HG03045 (cell line): ENCODE measurements around the gene YY1AP1.
A peak's percentile ranks its signal among the peaks of the same experiment; 100 is the strongest.
"Not testable (repeated sequence)": the region's sequence is repeated elsewhere in the genome, so short reads cannot be mapped to it uniquely, and the experiment has no call there.

ENCODE experiments used
- ATAC-seq: cut with Tn5 transposase; IDR thresholded peaks from one replicate; pipeline ENCODE4 v1.9.1; 2021; ENCODE audit warnings: mild to moderate bottlenecking, moderate library complexity; ENCODE audit not compliant: unreplicated experiment

YY1AP1 gene

GRCh38 chr1:155695608-155696007 lies 7.0 kb upstream of the YY1AP1 start:
- no peak for ATAC-seq

- no peak for ATAC-seq
Measured at GRCh38 chr1:155695072-155695471, 6.5 kb upstream of the YY1AP1 start.

GRCh38 chr1:155694167-155694566 lies 5.6 kb upstream of the YY1AP1 start:
- no peak for ATAC-seq

- ATAC-seq, result no peak
Measured at GRCh38 chr1:155691992-155692528, 3.5 kb upstream of the YY1AP1 start.

GRCh38 chr1:155689081-155689607 lies 570 bp upstream of the YY1AP1 start, which contains the start of gene DAP3:
DAP3 (plus strand) TSS chr1:155689091; CDS start chr1:155709780, 20,689 bp downstream.
- not testable (repeated sequence) for ATAC-seq

- peak; percentile 20 for ATAC-seq
Measured at GRCh38 chr1:155687705-155688323, 760 bp downstream of the YY1AP1 start.

GRCh38 chr1:155681776-155682175 lies 6.8 kb downstream of the YY1AP1 start:
- ATAC-seq, result no peak

GRCh38 chr1:155680531-155680930 lies 8.0 kb downstream of the YY1AP1 start:
- ATAC-seq, result no peak

GRCh38 chr1:155678992-155679391 lies 9.6 kb downstream of the YY1AP1 start:
- not testable (repeated sequence) for ATAC-seq

- no peak for ATAC-seq
Measured at GRCh38 chr1:155678027-155678426, 10.5 kb downstream of the YY1AP1 start.

- no peak for ATAC-seq
Measured at GRCh38 chr1:155673003-155673402, 15.6 kb downstream of the YY1AP1 start.

- ATAC-seq, result no peak
Measured at GRCh38 chr1:155671750-155672149, 16.8 kb downstream of the YY1AP1 start.

- no peak for ATAC-seq
Measured at GRCh38 chr1:155669233-155670162, 19.1 kb downstream of the YY1AP1 start.

- ATAC-seq, result not testable (repeated sequence)
Measured at GRCh38 chr1:155661239-155661638, 27.3 kb downstream of the YY1AP1 start.

GRCh38 chr1:155657463-155657862 lies 31.1 kb downstream of the YY1AP1 start:
- ATAC-seq, result no peak

GRCh38 chr1:155652951-155653350 lies 35.6 kb downstream of the YY1AP1 start:
- ATAC-seq, result no peak

- ATAC-seq, result no peak
Measured at GRCh38 chr1:155651861-155652661, 36.5 kb downstream of the YY1AP1 start.

- ATAC-seq, result no peak
Measured at GRCh38 chr1:155650231-155650757, 38.3 kb downstream of the YY1AP1 start.

- no peak for ATAC-seq
Measured at GRCh38 chr1:155649676-155650075, 38.9 kb downstream of the YY1AP1 start.
